ENCODE measurements around the gene SOX2.

GRCh38 chr3:181690769-181691168, 21.0 kb upstream of the SOX2 start:
- TF ChIP-seq, protein P1, sequence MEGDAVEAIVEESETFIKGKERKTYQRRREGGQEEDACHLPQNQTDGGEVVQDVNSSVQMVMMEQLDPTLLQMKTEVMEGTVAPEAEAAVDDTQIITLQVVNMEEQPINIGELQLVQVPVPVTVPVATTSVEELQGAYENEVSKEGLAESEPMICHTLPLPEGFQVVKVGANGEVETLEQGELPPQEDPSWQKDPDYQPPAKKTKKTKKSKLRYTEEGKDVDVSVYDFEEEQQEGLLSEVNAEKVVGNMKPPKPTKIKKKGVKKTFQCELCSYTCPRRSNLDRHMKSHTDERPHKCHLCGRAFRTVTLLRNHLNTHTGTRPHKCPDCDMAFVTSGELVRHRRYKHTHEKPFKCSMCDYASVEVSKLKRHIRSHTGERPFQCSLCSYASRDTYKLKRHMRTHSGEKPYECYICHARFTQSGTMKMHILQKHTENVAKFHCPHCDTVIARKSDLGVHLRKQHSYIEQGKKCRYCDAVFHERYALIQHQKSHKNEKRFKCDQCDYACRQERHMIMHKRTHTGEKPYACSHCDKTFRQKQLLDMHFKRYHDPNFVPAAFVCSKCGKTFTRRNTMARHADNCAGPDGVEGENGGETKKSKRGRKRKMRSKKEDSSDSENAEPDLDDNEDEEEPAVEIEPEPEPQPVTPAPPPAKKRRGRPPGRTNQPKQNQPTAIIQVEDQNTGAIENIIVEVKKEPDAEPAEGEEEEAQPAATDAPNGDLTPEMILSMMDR (conservative IDR thresholded peaks at IDR 0.05; ENCODE audit: low read length), result no peak
- no peak for TF ChIP-seq EZH2phosphoT487 (IDR thresholded peaks at IDR 0.05; ENCODE audit: borderline replicate concordance)

Data from Loucy (cell line).